Transverse colon (tissue), 4 donors: ENCODE results near the gene HSF5. TPM values are rescaled to one million over a fixed set of nuclear protein-coding genes. Genes with fewer than 3 reads are reported as not detected.

ENCODE experiments used
- DNase-seq: peaks from one replicate; pipeline ENCODE4 v3.0.0-alpha.2; 2019
- H3K27ac ChIP-seq, 4 donors: fragments of 200-600 bp; sonication (generic); 2 replicates each; pipeline ENCODE4 v1.5.1; 2016 to 2018; ENCODE audit warnings: inconsistent platforms in 4 of 4
- H3K27me3 ChIP-seq: fragments of 200-600 bp; sonication (generic); 2 replicates; pipeline ENCODE4 v1.5.1; 2017; ENCODE audit warnings: inconsistent platforms
- H3K36me3 ChIP-seq, 4 donors: fragments of 200-600 bp; sonication (generic); 2 replicates each; pipeline ENCODE4 v1.5.1; 2017 to 2019; ENCODE audit warnings: inconsistent platforms in 4 of 4
- H3K4me1 ChIP-seq, 4 donors: fragments of 200-600 bp; sonication (generic); 2 replicates each; pipeline ENCODE4 v1.5.1; 2017 to 2020; ENCODE audit warnings: inconsistent platforms in 4 of 4
- H3K4me3 ChIP-seq, 4 donors: fragments of 200-600 bp; sonication (generic); 1 replicate in 1 of 4; 2 replicates in 3 of 4; pipeline versions ENCODE4 v1.5.1 to v1.6.1; 2017 to 2019; ENCODE audit warnings: inconsistent platforms in 4 of 4
- H3K9me3 ChIP-seq, 2 donors: fragments of 200-600 bp; sonication (generic); 2 replicates each; pipeline ENCODE4 v1.5.1; 2017 to 2019; ENCODE audit warnings: inconsistent platforms in 2 of 2
- EP300 ChIP-seq: sonication (generic); formaldehyde crosslinking; IDR thresholded peaks from one replicate; pipeline ENCODE4 v1.6.1; 2017; ENCODE audit warnings: antibody characterized with exemption, low read depth
- POLR2A ChIP-seq: fragments of 450-650 bp; IDR thresholded peaks from one replicate; pipeline ENCODE4 v1.6.1; 2016; ENCODE audit warnings: antibody characterized with exemption, mild to moderate bottlenecking, moderate library complexity
- POLR2AphosphoS5 ChIP-seq, 3 donors: sonication (generic); formaldehyde crosslinking; IDR thresholded peaks; one replicate each; pipeline ENCODE4 v1.6.1; 2016; ENCODE audit warnings: antibody characterized with exemption in 3 of 3
- WGBS, 2 donors: methylation state at CpG; one replicate each; pipeline ENCODE4 v1.1.5; 2018; ENCODE audit warnings: low coverage in 1 of 2; 5-methylcytosine and 5-hydroxymethylcytosine counted together
- in situ Hi-C, 4 donors: fragments of 200-750 bp; cut with MboI; loops; one replicate each; pipeline versions ENCODE4 v1.15.0 to v1.15.1; 2017; ENCODE audit warnings: low sequenced_read_pairs in 3 of 4, low pct_ligation_motif_present in 1 of 4, low pct_unique_long_range_greater_than_20kb in 1 of 4
- intact Hi-C: fragments of 100-400 bp; cut with DNase I; formaldehyde crosslinking; loops from one replicate; pipeline ENCODE4 v1.15.1; 2023; ENCODE audit warnings: low total_unique reads
- total RNA-seq, 4 donors: library from RNA; depleted of rRNA; stranded (reverse); fragments of >200 nt; gene quantifications; one replicate each; pipeline ENCODE4 v1.1.0, GENCODE V29; 2016
- TF ChIP-seq, protein P1 (sequence below), 5 experiments: fragments of 200-600 bp in 3 of 5; fragments of 450-650 bp in 2 of 5; sonication (generic) in 3 of 5; IDR thresholded peaks; 1 replicate in 2 of 5; 2 replicates in 3 of 5; pipeline ENCODE4 v1.5.1; 2016 to 2017; ENCODE audit warnings: antibody characterized with exemption in 5 of 5, inconsistent platforms in 3 of 5, mild to moderate bottlenecking in 2 of 5, moderate library complexity in 1 of 5

Gene HSF5
- total RNA-seq, 4 donors from 2014 or later, result 0.16 TPM; not detected in 3

- Histone ChIP-seq H3K4me3 (no peak overlapping the region), H3K27me3 (no peaks in the 10 kb centered on the region), H3K27ac (no peak overlapping the region), H3K36me3 (peaks cover 0 to 70% (median 34%) of the 10 kb centered on the region in 4 donors), H3K9me3 (no peaks in the 10 kb centered on the region), H3K4me1 (no peaks in the 10 kb centered on the region)
- no peak for DNase-seq
- WGBS, 2 donors, result 92 to 95% methylated on average over 6 to 7 of the region's 7 CpGs
- intact Hi-C loops, result no loop called here
- no peak for TF ChIP-seq EP300
- no peak for TF ChIP-seq POLR2AphosphoS5 (IDR thresholded peaks at IDR 0.05)
- TF ChIP-seq POLR2A, result no peak
- TF ChIP-seq, protein P1, sequence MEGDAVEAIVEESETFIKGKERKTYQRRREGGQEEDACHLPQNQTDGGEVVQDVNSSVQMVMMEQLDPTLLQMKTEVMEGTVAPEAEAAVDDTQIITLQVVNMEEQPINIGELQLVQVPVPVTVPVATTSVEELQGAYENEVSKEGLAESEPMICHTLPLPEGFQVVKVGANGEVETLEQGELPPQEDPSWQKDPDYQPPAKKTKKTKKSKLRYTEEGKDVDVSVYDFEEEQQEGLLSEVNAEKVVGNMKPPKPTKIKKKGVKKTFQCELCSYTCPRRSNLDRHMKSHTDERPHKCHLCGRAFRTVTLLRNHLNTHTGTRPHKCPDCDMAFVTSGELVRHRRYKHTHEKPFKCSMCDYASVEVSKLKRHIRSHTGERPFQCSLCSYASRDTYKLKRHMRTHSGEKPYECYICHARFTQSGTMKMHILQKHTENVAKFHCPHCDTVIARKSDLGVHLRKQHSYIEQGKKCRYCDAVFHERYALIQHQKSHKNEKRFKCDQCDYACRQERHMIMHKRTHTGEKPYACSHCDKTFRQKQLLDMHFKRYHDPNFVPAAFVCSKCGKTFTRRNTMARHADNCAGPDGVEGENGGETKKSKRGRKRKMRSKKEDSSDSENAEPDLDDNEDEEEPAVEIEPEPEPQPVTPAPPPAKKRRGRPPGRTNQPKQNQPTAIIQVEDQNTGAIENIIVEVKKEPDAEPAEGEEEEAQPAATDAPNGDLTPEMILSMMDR (IDR thresholded peaks at IDR 0.05), result no peak
- in situ Hi-C loops, result no loop called here
Measured at GRCh38 chr17:58501451-58501850, 13.2 kb upstream of the HSF5 start.

DNA sequence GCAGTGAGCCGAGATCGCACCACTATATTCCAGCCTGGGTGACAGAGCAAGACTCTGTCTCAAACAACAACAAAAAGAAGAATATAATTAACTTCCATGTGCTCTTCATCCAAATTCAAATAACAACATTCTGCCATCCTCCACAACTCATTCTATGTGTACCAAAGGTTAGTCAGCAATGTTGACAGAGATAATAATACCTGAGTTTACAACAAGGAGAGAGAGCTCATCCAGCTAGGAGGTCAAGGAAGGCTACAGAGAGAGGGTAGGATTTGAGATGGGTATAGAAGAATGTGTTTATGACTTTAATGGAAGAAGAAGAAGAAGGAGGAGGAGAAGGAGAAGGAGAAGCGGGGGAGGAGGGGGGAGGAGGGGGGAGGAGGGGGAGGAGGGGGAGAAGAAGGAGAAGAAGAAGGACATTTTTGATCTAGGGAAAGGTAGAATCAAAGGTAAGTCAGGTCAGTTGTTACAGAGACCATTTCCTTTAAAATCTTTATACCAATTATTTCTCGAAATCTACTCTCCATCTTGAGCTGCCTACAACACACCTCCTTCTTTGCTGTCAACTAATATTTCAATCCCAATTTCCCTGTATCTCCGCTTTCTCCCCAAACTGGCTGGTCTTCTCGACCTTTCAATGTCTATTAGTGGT, 10.1 kb upstream of the HSF5 start:
- Histone ChIP-seq H3K27me3 (no peaks in the 10 kb centered on the region), H3K9me3 (no peaks in the 10 kb centered on the region), H3K4me3 (no peak overlapping the region), H3K27ac (no peak overlapping the region), H3K4me1 (no peaks in the 10 kb centered on the region), H3K36me3 (peaks cover 0 to 66% (median 33%) of the 10 kb centered on the region in 4 donors)
- intact Hi-C loops (no loop called here), in situ Hi-C loops (no loop called here)
- 96 to 97% methylated on average over 5 to 6 of the region's 6 CpGs for WGBS, 2 donors
- TF ChIP-seq POLR2A (no peak), POLR2AphosphoS5 (IDR thresholded peaks at IDR 0.05) (no peak), EP300 (no peak)
- TF ChIP-seq, protein P1 (IDR thresholded peaks at IDR 0.05), result no peak
- DNase-seq, result no peak

- Histone ChIP-seq H3K4me1 (no peaks in the 10 kb centered on the region), H3K4me3 (no peak overlapping the region), H3K9me3 (no peaks in the 10 kb centered on the region), H3K27ac (no peak overlapping the region), H3K36me3 (peaks cover 0 to 81% (median 32%) of the 10 kb centered on the region in 4 donors), H3K27me3 (no peaks in the 10 kb centered on the region)
- intact Hi-C loops (no loop called here), in situ Hi-C loops (no loop called here)
- WGBS, 2 donors, result 89 to 100% methylated on average over 4 of the region's 4 CpGs
- TF ChIP-seq POLR2A, result no peak
- DNase-seq, result no peak
Measured at GRCh38 chr17:58493506-58493905, 5.3 kb upstream of the HSF5 start.

- in situ Hi-C loops, result no loop called here
- TF ChIP-seq, protein P1 (IDR thresholded peaks at IDR 0.05), result no peak
- TF ChIP-seq POLR2A (no peak), POLR2AphosphoS5 (IDR thresholded peaks at IDR 0.05) (no peak), EP300 (no peak)
- peaks cover 0 to 76% (median 32%) of the 10 kb centered on the region in 4 donors for H3K36me3 ChIP-seq
- intact Hi-C loops, result no loop called here
- no peaks in the 10 kb centered on the region for H3K4me1 ChIP-seq
- DNase-seq, result no peak
- H3K9me3 ChIP-seq, result no peaks in the 10 kb centered on the region
- no peaks in the 10 kb centered on the region for H3K27me3 ChIP-seq
- WGBS, 2 donors, result 80 to 93% methylated on average over 2 to 11 of the region's 11 CpGs
- H3K4me3 ChIP-seq, result no peak overlapping the region
- no peak overlapping the region for H3K27ac ChIP-seq
Measured at GRCh38 chr17:58492238-58493121, 4.3 kb upstream of the HSF5 start.
